ENCODE data around the gene STIMATE. TPM values are rescaled to one million over a fixed set of nuclear protein-coding genes. Genes with fewer than 3 reads are reported as not detected.

The STIMATE gene
- total RNA-seq, 1 donor from 2014 or later, result 20.3 TPM

DNA sequence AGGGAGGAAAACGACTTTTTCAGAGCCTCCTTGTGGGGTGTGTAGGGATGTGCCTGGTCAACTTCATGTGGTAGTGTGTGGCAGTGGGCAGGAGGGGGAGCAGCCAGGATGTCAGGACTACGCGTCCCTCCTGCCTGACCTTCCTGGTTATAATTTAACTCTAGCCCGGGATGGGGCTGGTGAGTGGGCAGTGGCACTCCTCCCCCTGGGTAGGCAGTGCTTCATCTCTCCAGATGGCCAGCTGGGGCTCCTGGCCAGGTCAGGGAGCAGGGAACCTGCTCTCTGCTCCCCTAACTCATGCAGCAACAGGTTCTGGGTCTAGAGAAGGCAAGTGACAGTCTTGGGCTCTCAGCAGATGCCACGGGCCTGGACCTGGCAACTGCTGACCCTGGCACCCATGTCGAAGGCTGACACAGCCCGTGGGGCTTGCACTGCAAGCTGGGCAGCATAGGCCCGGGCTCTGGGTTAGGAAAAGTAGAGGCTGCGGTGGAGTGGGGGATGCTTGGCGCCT, 69.4 kb downstream of the STIMATE start:
- no peaks in the 10 kb centered on the region for H3K27me3 Mint-ChIP-seq (ENCODE audit: low read depth)
- H3K4me1 Mint-ChIP-seq, result peaks cover 3% of the 10 kb centered on the region
- H3K36me3 Mint-ChIP-seq (ENCODE audit: low read depth), result no peaks in the 10 kb centered on the region
- H3K9me3 Mint-ChIP-seq, result no peaks in the 10 kb centered on the region
- H3K4me3 Mint-ChIP-seq, result no peak overlapping the region
- H3K27ac Mint-ChIP-seq (ENCODE audit: unreplicated experiment), result no peak overlapping the region
- DNase-seq (ENCODE audit: low read depth, low spot score), result no peak
- TF ChIP-seq, protein P1, sequence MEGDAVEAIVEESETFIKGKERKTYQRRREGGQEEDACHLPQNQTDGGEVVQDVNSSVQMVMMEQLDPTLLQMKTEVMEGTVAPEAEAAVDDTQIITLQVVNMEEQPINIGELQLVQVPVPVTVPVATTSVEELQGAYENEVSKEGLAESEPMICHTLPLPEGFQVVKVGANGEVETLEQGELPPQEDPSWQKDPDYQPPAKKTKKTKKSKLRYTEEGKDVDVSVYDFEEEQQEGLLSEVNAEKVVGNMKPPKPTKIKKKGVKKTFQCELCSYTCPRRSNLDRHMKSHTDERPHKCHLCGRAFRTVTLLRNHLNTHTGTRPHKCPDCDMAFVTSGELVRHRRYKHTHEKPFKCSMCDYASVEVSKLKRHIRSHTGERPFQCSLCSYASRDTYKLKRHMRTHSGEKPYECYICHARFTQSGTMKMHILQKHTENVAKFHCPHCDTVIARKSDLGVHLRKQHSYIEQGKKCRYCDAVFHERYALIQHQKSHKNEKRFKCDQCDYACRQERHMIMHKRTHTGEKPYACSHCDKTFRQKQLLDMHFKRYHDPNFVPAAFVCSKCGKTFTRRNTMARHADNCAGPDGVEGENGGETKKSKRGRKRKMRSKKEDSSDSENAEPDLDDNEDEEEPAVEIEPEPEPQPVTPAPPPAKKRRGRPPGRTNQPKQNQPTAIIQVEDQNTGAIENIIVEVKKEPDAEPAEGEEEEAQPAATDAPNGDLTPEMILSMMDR (conservative IDR thresholded peaks at IDR 0.05), result no peak

DNA sequence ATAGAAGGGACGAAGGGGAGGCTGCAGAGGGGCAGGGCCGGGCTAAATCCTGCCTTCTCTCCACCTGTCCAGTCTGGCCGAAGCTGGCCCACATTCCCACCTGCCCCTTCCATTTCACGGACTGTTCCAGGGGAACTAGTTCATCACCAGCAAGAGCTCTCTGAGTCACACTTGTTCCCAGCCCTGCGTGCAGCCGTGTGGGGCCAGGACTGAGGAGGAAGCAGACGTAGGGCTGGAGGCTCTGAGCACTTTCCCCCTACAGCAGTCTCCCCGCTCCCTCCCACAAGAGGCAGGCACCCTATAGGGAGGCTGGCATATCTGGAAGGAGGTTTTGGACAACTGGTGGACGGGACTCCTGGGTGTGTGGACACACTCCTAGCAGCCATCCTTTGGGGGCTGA, 69.9 kb downstream of the STIMATE start:
- H3K4me1 Mint-ChIP-seq, result peaks cover 3% of the 10 kb centered on the region
- no peaks in the 10 kb centered on the region for H3K27me3 Mint-ChIP-seq (ENCODE audit: low read depth)
- TF ChIP-seq, protein P1 (conservative IDR thresholded peaks at IDR 0.05), result no peak
- no peak overlapping the region for H3K27ac Mint-ChIP-seq (ENCODE audit: unreplicated experiment)
- DNase-seq (ENCODE audit: low read depth, low spot score), result no peak
- H3K9me3 Mint-ChIP-seq, result no peaks in the 10 kb centered on the region
- no peak overlapping the region for H3K4me3 Mint-ChIP-seq
- no peaks in the 10 kb centered on the region for H3K36me3 Mint-ChIP-seq (ENCODE audit: low read depth)

DNA sequence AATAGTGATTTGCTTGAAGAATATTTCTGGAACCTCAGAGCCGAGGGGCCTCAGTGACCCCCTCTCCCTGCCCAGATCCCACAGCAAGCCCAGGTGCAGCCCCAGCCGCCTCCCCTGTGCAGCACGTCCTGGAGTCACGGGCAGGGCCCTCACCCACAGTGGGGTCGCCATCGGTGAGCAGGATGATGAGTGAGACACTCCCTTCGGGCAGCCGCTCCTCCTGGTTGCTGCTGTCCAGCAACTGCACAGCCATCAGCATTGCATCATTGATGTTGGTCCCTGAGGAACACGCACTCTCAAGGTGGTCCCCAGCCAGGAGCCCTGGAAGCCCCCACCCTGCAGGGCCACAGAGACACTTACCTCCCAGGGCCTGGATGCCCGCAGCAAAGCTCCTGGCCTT, 73.3 kb downstream of the STIMATE start:
- no peak for DNase-seq (ENCODE audit: low read depth, low spot score)
- no peaks in the 10 kb centered on the region for H3K27me3 Mint-ChIP-seq (ENCODE audit: low read depth)
- H3K4me3 Mint-ChIP-seq, result no peak overlapping the region
- H3K36me3 Mint-ChIP-seq (ENCODE audit: low read depth), result no peaks in the 10 kb centered on the region
- no peaks in the 10 kb centered on the region for H3K9me3 Mint-ChIP-seq
- H3K27ac Mint-ChIP-seq (ENCODE audit: unreplicated experiment), result no peak overlapping the region
- TF ChIP-seq, protein P1 (conservative IDR thresholded peaks at IDR 0.05), result no peak
- no peaks in the 10 kb centered on the region for H3K4me1 Mint-ChIP-seq

DNA sequence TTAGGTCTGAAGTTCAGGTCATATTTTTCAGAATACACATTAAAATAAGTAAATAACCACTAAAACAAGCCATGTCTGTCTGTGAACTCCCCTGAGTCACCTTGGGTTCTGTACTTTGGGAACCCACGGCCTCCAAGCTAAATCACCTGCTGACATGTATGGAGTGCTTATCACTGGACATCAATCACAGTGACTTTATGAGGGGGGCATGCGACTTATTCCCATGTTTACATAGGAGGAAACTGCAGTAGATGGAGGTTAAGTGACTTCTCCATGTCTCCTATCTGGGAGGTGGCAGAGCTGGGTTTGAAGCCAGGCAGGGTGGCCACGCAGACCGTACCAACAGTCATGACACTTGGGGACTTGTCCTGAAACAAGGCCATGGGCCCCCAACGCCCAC, 75.0 kb downstream of the STIMATE start:
- Mint-ChIP-seq H3K27me3 (ENCODE audit: low read depth) (no peaks in the 10 kb centered on the region), H3K4me3 (no peak overlapping the region), H3K4me1 (no peaks in the 10 kb centered on the region), H3K9me3 (no peaks in the 10 kb centered on the region), H3K36me3 (ENCODE audit: low read depth) (no peaks in the 10 kb centered on the region), H3K27ac (ENCODE audit: unreplicated experiment) (no peak overlapping the region)
- no peak for DNase-seq (ENCODE audit: low read depth, low spot score)
- TF ChIP-seq, protein P1 (conservative IDR thresholded peaks at IDR 0.05), result no peak

DNA sequence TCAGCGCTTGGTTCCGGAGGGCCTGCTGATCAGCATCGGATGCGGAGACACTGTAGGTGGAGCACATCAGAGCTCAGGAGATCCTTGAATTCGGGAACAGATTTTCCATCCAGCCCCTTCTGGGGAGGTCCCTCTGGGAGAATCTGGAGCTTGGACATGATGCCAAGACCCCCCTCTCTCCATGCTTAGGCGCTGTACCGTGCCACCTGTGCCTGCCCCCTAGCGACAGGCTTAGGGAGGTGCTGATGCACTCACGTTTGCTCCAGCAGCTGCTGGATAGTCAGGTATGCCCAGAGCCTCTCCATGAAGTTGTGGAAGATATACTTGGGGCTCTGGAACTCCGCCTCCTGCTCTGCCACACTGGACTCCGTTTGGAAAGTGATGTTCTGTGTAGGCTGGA, 76.6 kb downstream of the STIMATE start:
- Mint-ChIP-seq H3K4me3 (no peak overlapping the region), H3K4me1 (no peaks in the 10 kb centered on the region), H3K27me3 (ENCODE audit: low read depth) (no peaks in the 10 kb centered on the region), H3K27ac (ENCODE audit: unreplicated experiment) (no peak overlapping the region), H3K9me3 (no peaks in the 10 kb centered on the region), H3K36me3 (ENCODE audit: low read depth) (no peaks in the 10 kb centered on the region)
- peak; percentile 38 for DNase-seq (ENCODE audit: low read depth, low spot score)
- TF ChIP-seq, protein P1 (conservative IDR thresholded peaks at IDR 0.05), result peak; percentile 61

DNA sequence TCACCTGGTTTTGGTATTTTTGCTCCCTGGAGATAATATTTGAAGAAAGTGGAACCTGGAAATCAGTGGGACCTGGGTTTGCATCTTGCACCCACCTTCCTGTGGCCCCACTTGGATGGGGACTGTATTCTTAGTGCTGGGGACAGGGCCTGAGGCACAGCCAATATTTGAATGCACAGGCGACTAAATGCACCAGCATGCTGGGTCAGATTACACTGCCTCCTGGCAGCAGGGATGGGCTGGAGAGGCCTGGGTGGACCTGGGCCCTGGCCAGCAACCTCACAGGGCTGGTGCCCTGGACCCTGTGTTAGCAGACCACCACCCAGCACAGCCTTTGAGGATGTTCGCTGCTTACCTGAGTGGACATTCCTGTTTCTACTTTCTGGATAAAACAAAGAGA, 77.4 kb downstream of the STIMATE start:
- DNase-seq (ENCODE audit: low read depth, low spot score), result no peak
- no peaks in the 10 kb centered on the region for H3K4me1 Mint-ChIP-seq
- no peaks in the 10 kb centered on the region for H3K9me3 Mint-ChIP-seq
- TF ChIP-seq, protein P1 (conservative IDR thresholded peaks at IDR 0.05), result no peak
- no peak overlapping the region for H3K4me3 Mint-ChIP-seq
- H3K36me3 Mint-ChIP-seq (ENCODE audit: low read depth), result no peaks in the 10 kb centered on the region
- peak overlapping the region; percentile 57 for H3K27ac Mint-ChIP-seq (ENCODE audit: unreplicated experiment)
- no peaks in the 10 kb centered on the region for H3K27me3 Mint-ChIP-seq (ENCODE audit: low read depth)
